ENCODE results near the gene SERPINA5.
"Not testable (repeated sequence)": the region's sequence is repeated elsewhere in the genome, so short reads cannot be mapped to it uniquely, and the experiment has no call there.

The SERPINA5 gene

GRCh38 chr14:94631536-94632304, 50.5 kb downstream of the SERPINA5 start:
- FAIRE-seq (no peak), DNase-seq (ENCODE audit: insufficient read length, low spot score) (no peak)
- no peak for TF ChIP-seq CTCF (IDR thresholded peaks at IDR 0.05; ENCODE audit: insufficient read depth, missing control alignments)

DNA sequence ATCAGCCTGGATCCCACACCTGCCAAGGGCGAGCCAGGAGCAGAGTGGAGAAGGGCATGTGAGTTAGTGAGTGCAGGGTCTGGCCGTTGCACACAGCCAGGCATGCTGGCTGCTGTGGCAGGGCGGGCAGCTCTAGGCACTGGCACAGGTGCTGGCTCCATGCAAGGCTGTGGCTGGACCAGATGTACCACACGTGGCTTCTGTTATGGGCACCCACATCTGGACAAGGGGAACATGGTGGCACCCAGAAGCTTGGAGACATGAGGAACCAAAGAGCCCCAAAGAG, 51.0 kb downstream of the SERPINA5 start:
- FAIRE-seq (no peak), DNase-seq (ENCODE audit: insufficient read length, low spot score) (no peak)
- no peak for TF ChIP-seq CTCF (IDR thresholded peaks at IDR 0.05; ENCODE audit: insufficient read depth, missing control alignments)

GRCh38 chr14:94633121-94633520, 51.9 kb downstream of the SERPINA5 start:
- FAIRE-seq = no peak
- TF ChIP-seq CTCF (IDR thresholded peaks at IDR 0.05; ENCODE audit: insufficient read depth, missing control alignments) = no peak
- no peak for DNase-seq (ENCODE audit: insufficient read length, low spot score)

DNA sequence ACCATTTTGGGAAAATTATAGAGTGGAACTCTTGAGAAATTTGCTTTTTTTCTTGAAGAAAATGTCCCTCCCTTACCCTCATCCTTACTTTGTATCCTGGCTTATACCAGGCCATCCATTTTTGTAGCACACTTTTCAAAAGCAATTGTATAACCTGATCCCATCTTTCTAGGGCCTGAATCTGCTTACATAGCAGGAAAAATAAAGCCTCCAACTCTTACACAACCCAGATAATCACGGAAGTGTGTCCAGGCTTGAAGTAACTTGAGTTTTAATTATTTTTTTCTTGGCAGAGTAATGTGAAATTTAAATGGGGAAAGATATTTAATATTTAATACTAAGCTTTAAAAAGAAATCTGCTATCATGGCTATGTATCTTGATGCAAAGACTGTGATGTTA, 53.9 kb downstream of the SERPINA5 start:
- no peak for DNase-seq (ENCODE audit: insufficient read length, low spot score)
- no peak for FAIRE-seq
- no peak for TF ChIP-seq CTCF (IDR thresholded peaks at IDR 0.05; ENCODE audit: insufficient read depth, missing control alignments)

- FAIRE-seq = no peak
- no peak for TF ChIP-seq CTCF (IDR thresholded peaks at IDR 0.05; ENCODE audit: insufficient read depth, missing control alignments)
- DNase-seq (ENCODE audit: insufficient read length, low spot score) = no peak
Observed at GRCh38 chr14:94636744-94637412, 55.7 kb downstream of the SERPINA5 start.

DNA sequence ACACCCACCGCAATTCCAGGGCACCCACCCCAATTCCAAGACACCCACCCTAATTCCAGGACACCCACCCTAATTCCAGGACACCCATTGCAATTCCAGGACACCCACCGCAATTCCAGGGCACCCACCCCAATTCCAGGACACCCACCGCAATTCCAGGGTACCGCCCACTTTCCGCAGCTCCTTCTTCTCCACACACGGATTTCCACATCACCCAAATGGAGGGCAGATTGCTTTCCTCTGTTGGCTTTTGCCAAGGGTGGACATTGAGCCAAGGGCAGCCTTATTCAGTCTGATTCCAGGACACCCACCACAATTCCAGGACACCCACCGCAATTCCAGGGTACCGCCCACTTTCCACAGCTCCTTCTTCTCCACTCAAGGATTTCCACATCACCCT, 56.6 kb downstream of the SERPINA5 start:
- not testable (repeated sequence) for FAIRE-seq; DNase-seq (ENCODE audit: insufficient read length, low spot score)

DNA sequence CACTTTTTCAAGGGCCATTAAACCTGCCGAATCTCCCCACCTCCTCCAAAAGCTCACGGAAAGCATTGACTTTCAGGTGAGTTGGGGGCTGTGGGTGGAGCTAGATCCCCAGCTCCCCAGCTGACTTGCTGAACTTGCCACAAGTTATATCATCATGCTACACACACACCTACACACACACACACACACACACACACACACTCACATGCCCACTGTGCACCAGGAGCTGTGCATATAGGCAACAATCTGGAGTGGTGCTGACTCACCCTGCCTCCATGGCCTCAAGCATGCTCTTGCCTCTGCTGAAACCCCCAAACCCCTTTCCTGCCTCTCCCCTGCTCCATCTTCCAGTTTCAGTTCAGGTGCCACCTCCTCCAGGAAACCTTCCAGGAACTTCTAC, 57.1 kb downstream of the SERPINA5 start:
- DNase-seq (ENCODE audit: insufficient read length, low spot score) (no peak), FAIRE-seq (no peak)
- TF ChIP-seq CTCF (IDR thresholded peaks at IDR 0.05; ENCODE audit: insufficient read depth, missing control alignments) = no peak

Measured in D721Med (cell line).